Karpas-422 (cell line): Measurements from ENCODE around the gene EBF3. TPM values are rescaled to one million over a fixed set of nuclear protein-coding genes. Genes with fewer than 3 reads are reported as not detected.

Experiments
- DNase-seq: peaks from one replicate; pipeline ENCODE4 v3.0.0-alpha.2; 2015
- H2AFZ ChIP-seq: fragments of 200-600 bp; sonication (generic); 2 replicates; pipeline ENCODE4 v1.6.1; 2014; ENCODE audit warnings: antibody characterized with exemption, low read length, mixed read lengths
- H3K27ac ChIP-seq: fragments of 200-600 bp; sonication (generic); 2 replicates; pipeline ENCODE4 v1.5.1; 2014; ENCODE audit warnings: mild to moderate bottlenecking, low read length, moderate library complexity
- H3K27me3 ChIP-seq: fragments of 200-600 bp; sonication (generic); 2 replicates; pipeline ENCODE4 v1.6.1; 2014; ENCODE audit warnings: low read length, mixed read lengths
- H3K36me3 ChIP-seq: fragments of 200-600 bp; sonication (generic); 2 replicates; pipeline ENCODE4 v1.6.1; 2014; ENCODE audit warnings: low read length, mixed read lengths; ENCODE audit not compliant: insufficient read depth
- H3K4me1 ChIP-seq: fragments of 200-600 bp; sonication (generic); 2 replicates; pipeline ENCODE4 v1.6.1; 2014; ENCODE audit warnings: mild to moderate bottlenecking, low read length, mixed read lengths
- H3K4me2 ChIP-seq: fragments of 200-600 bp; sonication (generic); 2 replicates; pipeline ENCODE4 v1.6.1; 2014; ENCODE audit warnings: low read length, low read depth, mild to moderate bottlenecking; ENCODE audit not compliant: poor library complexity, severe bottlenecking
- H3K4me3 ChIP-seq: fragments of 200-600 bp; sonication (generic); 2 replicates; pipeline ENCODE4 v1.5.1; 2014; ENCODE audit warnings: mild to moderate bottlenecking, antibody characterized with exemption, low read length, mixed read lengths
- H3K79me2 ChIP-seq: fragments of 200-600 bp; sonication (generic); 2 replicates; pipeline ENCODE4 v1.6.1; 2014; ENCODE audit warnings: mild to moderate bottlenecking, low read length, mixed read lengths
- H3K9ac ChIP-seq: fragments of 200-600 bp; sonication (generic); 2 replicates; pipeline ENCODE4 v1.6.0; 2014; ENCODE audit warnings: low read length
- H3K9me2 ChIP-seq: fragments of 200-600 bp; sonication (generic), shearing (Covaris generic); replicated peaks from 2 replicates; pipeline ENCODE4 v1.6.0; 2014; ENCODE audit warnings: mild to moderate bottlenecking, low read length, moderate library complexity; ENCODE audit not compliant: insufficient read depth
- H3K9me3 ChIP-seq: fragments of 300-700, 200-600 bp; sonication (generic); 2 replicates; pipeline ENCODE4 v1.6.1; 2014; ENCODE audit warnings: low read length, mixed read lengths
- H4K20me1 ChIP-seq: fragments of 200-600 bp; sonication (generic); 2 replicates; pipeline ENCODE4 v1.6.1; 2014; ENCODE audit warnings: mild to moderate bottlenecking, antibody characterized with exemption, low read length, low read depth; ENCODE audit not compliant: insufficient read depth
- total RNA-seq: library from RNA; depleted of rRNA; stranded (reverse); fragments of >200 nt; shearing (Covaris generic); gene quantifications from 2 replicates; pipeline ENCODE4 v1.2.3, GENCODE V29; 2014; ENCODE audit warnings: low replicate concordance

Gene EBF3
- total RNA-seq, 1 experiment from 2014 or later: not detected

- Histone ChIP-seq H2AFZ (no peak overlapping the region), H3K9ac (no peak overlapping the region), H3K27ac (no peak overlapping the region), H3K79me2 (no peaks in the 10 kb centered on the region), H3K4me1 (no peaks in the 10 kb centered on the region), H3K9me3 (no peaks in the 10 kb centered on the region), H3K27me3 (no peaks in the 10 kb centered on the region), H4K20me1 (no peaks in the 10 kb centered on the region), H3K4me3 (no peak overlapping the region), H3K36me3 (no peaks in the 10 kb centered on the region), H3K4me2 (no peak overlapping the region), H3K9me2 (no peaks in the 10 kb centered on the region)
- DNase-seq: no peak
These were observed 18.5 kb downstream of the EBF3 start for GRCh38 chr10:129945526-129945925.

GRCh38 chr10:129945064-129945463, 19.0 kb downstream of the EBF3 start:
- no peak overlapping the region for H3K9ac ChIP-seq
- H3K4me3 ChIP-seq: no peak overlapping the region
- no peak for DNase-seq
- no peaks in the 10 kb centered on the region for H3K36me3 ChIP-seq
- no peaks in the 10 kb centered on the region for H3K27me3 ChIP-seq
- no peak overlapping the region for H2AFZ ChIP-seq
- no peaks in the 10 kb centered on the region for H4K20me1 ChIP-seq
- no peaks in the 10 kb centered on the region for H3K79me2 ChIP-seq
- H3K9me3 ChIP-seq: no peaks in the 10 kb centered on the region
- H3K4me1 ChIP-seq: no peaks in the 10 kb centered on the region
- H3K9me2 ChIP-seq: no peaks in the 10 kb centered on the region
- H3K4me2 ChIP-seq: no peak overlapping the region
- no peak overlapping the region for H3K27ac ChIP-seq

DNA sequence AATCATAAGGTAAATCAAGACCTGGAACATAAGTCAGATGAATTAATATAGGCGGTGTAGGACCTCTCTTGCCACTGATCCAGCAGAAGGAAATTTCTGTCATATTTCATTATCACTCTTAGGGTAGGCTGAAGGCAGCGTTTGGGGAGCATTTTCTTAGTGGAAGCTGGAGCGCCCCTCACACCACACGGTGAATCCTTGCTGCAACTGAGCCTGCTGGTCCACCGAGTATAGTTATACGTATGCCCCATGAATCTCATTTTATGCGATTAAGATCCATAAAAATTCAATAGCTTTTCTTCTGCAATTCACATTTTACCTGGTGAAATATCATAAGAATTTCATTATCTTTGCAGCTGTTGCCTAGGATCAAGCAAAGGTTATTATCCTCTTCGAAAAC, 19.6 kb downstream of the EBF3 start:
- H3K4me1 ChIP-seq: no peaks in the 10 kb centered on the region
- no peak overlapping the region for H3K4me2 ChIP-seq
- H3K9me3 ChIP-seq: no peaks in the 10 kb centered on the region
- H4K20me1 ChIP-seq: no peaks in the 10 kb centered on the region
- H3K79me2 ChIP-seq: no peaks in the 10 kb centered on the region
- no peaks in the 10 kb centered on the region for H3K36me3 ChIP-seq
- no peak overlapping the region for H2AFZ ChIP-seq
- no peak for DNase-seq
- H3K4me3 ChIP-seq: no peak overlapping the region
- no peak overlapping the region for H3K27ac ChIP-seq
- no peaks in the 10 kb centered on the region for H3K9me2 ChIP-seq
- no peaks in the 10 kb centered on the region for H3K27me3 ChIP-seq
- H3K9ac ChIP-seq: no peak overlapping the region

DNA sequence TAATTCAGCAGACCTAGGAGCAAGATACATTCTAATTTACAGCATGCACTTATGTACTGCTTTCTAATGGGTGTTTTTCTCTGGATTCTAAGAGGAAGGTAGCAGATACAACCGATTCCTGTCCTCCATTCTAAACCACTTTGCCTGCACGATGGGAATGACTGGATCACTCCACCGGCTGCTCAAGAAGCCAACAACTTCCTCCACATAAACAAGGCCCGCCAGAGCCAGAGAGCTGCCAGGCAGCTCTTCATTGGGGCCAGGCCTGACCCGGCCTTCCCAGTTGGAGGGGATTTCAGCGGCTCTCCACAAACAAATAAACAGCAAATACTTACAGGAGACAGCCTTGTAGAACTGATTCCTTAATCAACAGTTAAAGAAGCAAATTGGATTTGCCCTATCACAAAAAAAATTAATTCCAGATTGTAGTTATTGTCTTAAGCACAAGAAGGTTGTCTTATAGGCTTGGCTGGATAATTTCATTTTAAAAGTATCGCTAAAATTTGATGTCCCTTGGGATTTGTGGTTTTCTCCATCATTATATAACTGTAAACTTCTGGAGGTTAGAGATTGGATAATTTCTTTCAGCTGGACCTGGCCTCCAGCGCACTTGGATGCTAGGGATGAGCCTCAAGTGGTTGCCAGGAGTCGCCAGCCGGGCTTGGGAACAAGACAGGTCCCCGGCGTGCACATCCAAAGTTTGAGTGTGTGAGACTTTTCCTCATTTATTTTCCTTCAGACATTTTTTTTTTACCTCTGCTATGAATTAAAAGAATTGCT, 20.9 kb downstream of the EBF3 start:
- H4K20me1 ChIP-seq: no peaks in the 10 kb centered on the region
- no peak for DNase-seq
- no peak overlapping the region for H2AFZ ChIP-seq
- no peaks in the 10 kb centered on the region for H3K9me2 ChIP-seq
- H3K4me1 ChIP-seq: no peaks in the 10 kb centered on the region
- no peaks in the 10 kb centered on the region for H3K27me3 ChIP-seq
- no peaks in the 10 kb centered on the region for H3K36me3 ChIP-seq
- no peak overlapping the region for H3K4me2 ChIP-seq
- H3K9ac ChIP-seq: no peak overlapping the region
- H3K27ac ChIP-seq: no peak overlapping the region
- no peaks in the 10 kb centered on the region for H3K79me2 ChIP-seq
- H3K4me3 ChIP-seq: no peak overlapping the region
- no peaks in the 10 kb centered on the region for H3K9me3 ChIP-seq

- no peak overlapping the region for H3K4me3 ChIP-seq
- H2AFZ ChIP-seq: no peak overlapping the region
- no peaks in the 10 kb centered on the region for H3K79me2 ChIP-seq
- H3K9me2 ChIP-seq: no peaks in the 10 kb centered on the region
- H3K27me3 ChIP-seq: no peaks in the 10 kb centered on the region
- H4K20me1 ChIP-seq: no peaks in the 10 kb centered on the region
- no peaks in the 10 kb centered on the region for H3K36me3 ChIP-seq
- no peak for DNase-seq
- no peaks in the 10 kb centered on the region for H3K9me3 ChIP-seq
- no peak overlapping the region for H3K9ac ChIP-seq
- H3K4me2 ChIP-seq: no peak overlapping the region
- H3K27ac ChIP-seq: no peak overlapping the region
- no peaks in the 10 kb centered on the region for H3K4me1 ChIP-seq
These were observed 21.7 kb downstream of the EBF3 start for GRCh38 chr10:129942391-129942790.

GRCh38 chr10:129942019-129942277, 22.1 kb downstream of the EBF3 start:
- Histone ChIP-seq H3K9me3 (no peaks in the 10 kb centered on the region), H3K4me3 (no peak overlapping the region), H3K4me2 (no peak overlapping the region), H4K20me1 (no peaks in the 10 kb centered on the region), H3K27me3 (no peaks in the 10 kb centered on the region), H3K79me2 (no peaks in the 10 kb centered on the region), H3K9me2 (no peaks in the 10 kb centered on the region), H3K4me1 (no peaks in the 10 kb centered on the region), H3K27ac (no peak overlapping the region), H3K9ac (no peak overlapping the region), H2AFZ (no peak overlapping the region), H3K36me3 (no peaks in the 10 kb centered on the region)
- no peak for DNase-seq

- H3K4me1 ChIP-seq: no peaks in the 10 kb centered on the region
- DNase-seq: no peak
- H3K9ac ChIP-seq: no peak overlapping the region
- no peak overlapping the region for H2AFZ ChIP-seq
- no peak overlapping the region for H3K4me2 ChIP-seq
- H3K36me3 ChIP-seq: no peaks in the 10 kb centered on the region
- no peak overlapping the region for H3K27ac ChIP-seq
- H3K79me2 ChIP-seq: no peaks in the 10 kb centered on the region
- no peaks in the 10 kb centered on the region for H3K27me3 ChIP-seq
- no peaks in the 10 kb centered on the region for H4K20me1 ChIP-seq
- H3K4me3 ChIP-seq: no peak overlapping the region
- H3K9me2 ChIP-seq: no peaks in the 10 kb centered on the region
- no peaks in the 10 kb centered on the region for H3K9me3 ChIP-seq
These were observed 22.7 kb downstream of the EBF3 start for GRCh38 chr10:129941199-129942018.

GRCh38 chr10:129940617-129941198, 23.4 kb downstream of the EBF3 start:
- H2AFZ ChIP-seq: no peak overlapping the region
- no peaks in the 10 kb centered on the region for H3K79me2 ChIP-seq
- no peaks in the 10 kb centered on the region for H3K9me3 ChIP-seq

More at GRCh38 chr10:129940617-129941198, 23.4 kb downstream of the EBF3 start:
- no peaks in the 10 kb centered on the region for H4K20me1 ChIP-seq
- no peaks in the 10 kb centered on the region for H3K36me3 ChIP-seq
- no peaks in the 10 kb centered on the region for H3K9me2 ChIP-seq
- H3K9ac ChIP-seq: no peak overlapping the region
- DNase-seq: no peak
- no peak overlapping the region for H3K4me2 ChIP-seq
- no peak overlapping the region for H3K4me3 ChIP-seq
- H3K4me1 ChIP-seq: no peaks in the 10 kb centered on the region
- H3K27me3 ChIP-seq: no peaks in the 10 kb centered on the region
- no peak overlapping the region for H3K27ac ChIP-seq
